Suppressor macrophage treated with lipopolysaccharide for 1 hour (primary cell): ENCODE results near the gene GGA1.

Source experiments
- DNase-seq, 3 donors: peaks; one replicate each; pipeline ENCODE4 v3.0.0-alpha.2; 2020 to 2022

The GGA1 gene

DNA sequence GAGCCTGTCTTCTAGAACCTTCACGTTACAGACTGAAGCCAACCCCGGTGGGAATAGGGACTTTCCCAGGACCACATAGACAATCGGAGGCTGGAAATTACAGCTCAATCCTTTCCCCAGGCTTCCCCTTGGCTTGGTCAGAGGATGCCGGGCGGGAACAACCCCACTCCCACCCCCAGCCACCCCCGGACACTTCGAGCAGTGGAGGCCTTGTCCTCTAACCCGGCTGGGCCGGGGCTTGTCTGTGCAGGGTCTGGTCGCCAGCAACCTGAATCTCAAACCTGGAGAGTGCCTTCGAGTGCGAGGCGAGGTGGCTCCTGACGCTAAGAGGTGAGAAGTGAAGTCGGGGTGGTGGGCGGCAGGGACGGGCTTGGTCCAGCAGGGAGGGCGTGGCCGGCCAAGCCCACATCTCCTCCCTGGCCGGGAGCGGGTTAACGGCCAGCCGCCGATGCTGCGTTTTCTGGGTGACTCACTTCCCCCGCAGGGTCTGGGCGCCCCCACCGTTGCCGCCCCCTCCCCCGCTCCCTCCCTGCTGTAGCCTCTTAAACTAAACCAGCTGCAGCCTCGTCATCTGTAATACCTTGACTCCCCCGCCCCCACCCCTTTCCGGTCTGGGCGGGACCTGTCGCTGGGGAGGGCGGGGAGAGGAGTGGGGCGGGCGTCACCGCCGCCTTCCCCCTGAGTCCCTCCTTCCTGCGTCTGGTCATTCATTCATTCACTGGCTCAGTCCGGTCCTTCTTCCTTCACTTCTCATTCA is 68.3 kb downstream of the GGA1 start:
- DNase-seq: peak; percentile 92 to 97 (median 93)

DNA sequence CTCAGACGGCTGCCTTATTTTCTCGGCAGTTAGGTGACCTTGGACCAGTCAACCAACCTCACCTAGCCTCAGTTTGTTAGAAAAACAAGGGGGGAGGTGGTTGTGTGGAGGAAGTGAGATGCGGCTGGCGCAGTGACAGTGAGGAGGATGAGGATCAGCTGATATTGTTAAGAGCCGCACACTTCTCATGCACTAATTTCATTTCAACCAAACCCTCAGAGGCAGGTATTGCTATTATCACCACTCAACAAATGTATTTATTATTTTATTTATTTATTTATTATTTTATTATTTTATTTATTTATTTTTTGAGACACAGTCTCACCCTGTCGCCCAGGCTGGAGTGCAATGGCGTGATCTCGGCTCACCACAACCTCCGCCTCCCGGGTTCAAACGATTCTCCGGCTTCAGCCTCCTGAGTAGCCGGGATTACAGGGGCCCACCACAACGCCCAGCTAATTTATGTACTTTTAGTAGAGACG is 68.9 kb downstream of the GGA1 start:
- no peak for DNase-seq

DNA sequence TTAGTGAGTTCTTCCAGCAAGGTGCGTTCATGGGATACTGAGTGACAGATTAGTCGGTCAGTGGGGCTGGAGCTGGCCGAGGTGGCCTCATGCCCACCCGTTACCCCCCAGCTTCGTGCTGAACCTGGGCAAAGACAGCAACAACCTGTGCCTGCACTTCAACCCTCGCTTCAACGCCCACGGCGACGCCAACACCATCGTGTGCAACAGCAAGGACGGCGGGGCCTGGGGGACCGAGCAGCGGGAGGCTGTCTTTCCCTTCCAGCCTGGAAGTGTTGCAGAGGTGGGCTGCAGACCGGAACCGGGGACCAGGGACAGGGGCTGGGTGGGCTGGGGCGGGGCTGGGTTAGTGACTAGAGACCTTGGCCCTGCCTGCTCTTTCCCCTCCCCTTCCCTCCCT is 69.7 kb downstream of the GGA1 start:
- no peak for DNase-seq

DNA sequence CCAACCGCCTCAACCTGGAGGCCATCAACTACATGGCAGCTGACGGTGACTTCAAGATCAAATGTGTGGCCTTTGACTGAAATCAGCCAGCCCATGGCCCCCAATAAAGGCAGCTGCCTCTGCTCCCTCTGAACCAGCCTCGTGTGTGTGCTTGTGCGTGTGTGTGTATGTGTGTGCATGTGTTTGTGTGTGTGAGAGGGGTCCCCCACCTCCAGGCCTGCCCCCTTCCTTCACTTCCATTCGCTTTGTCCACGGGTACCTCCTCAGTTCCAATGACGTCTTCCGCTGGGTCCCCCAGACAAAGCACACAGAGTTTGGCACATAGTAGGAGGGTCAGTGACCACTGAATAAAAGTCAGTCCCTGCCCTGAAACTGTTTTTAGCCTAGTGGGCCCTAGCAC is 71.0 kb downstream of the GGA1 start:
- DNase-seq: no peak

DNA sequence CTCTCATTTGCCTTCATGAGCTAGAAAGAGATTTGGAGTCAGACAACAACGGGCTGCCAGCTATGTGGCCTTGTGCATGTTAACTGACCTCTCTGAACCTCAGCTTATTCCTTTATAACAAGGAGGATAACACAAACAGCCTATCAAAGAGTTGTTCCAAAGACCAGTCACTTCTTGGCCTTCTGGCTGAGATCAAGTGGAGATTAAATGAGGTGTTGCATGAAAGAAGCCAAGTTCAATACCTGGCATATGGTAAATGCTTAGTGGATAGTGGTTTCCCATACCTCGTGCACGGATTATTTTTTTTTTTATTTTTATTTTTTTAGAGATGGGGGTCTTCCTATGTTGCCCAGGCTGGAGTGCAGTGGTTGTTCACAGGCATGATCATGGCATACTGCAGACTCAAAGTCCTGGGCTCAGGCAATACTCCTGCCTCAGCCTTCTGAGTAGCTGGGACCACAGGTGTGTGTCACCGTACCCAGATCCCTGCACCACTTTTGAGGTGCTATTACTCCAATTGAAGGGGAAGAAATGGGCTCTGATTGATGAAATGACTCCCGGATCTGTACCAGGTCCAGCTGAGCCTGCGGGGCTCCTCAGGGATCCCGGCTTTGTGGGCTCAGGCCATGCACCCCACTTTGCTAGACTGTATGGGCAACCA is 71.7 kb downstream of the GGA1 start:
- DNase-seq: no peak

DNA sequence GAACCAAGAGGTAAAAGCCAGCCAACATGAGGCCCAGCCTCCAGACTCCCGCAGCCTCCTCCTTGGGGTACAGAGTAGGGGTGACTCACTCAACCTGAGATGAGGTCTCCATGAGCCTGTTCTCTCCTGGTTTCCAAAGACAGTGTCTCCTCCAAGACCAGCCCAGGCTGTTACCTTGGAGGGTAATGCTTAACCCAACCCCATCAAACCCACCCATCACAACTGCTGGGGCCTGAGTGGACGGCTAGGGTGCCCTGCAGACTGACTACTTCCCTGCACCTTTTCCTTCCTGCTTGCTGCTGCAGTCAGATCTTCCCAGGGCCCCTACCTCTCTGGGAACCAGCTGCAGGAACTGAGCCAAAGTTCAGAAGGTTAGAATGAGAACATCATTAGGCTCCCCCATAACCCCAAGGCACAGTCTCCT is 72.4 kb downstream of the GGA1 start:
- no peak for DNase-seq

DNA sequence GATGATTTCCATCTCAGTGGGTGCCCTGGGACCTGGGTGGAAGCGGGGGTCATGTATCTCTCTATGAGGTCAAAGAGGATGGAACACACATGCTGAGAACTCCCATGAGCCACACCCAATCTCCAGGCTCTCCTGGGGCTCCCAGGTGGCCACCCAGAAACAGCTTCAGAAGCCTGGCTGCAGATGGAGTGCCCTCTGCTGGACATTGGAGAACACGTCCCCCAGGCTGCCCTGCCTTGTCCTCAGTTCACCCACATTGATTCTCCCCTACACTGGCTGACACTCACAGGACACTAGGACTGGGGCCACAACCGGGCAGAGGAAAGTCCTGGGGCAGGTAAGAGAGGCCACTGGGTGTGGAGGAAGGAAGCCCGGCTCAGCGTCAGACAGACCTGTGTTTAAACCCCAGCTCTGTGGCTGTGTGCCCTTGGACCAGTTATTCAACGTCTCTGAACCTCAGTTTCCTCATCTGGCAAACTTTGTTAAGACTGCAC is 73.0 kb downstream of the GGA1 start:
- peak; percentile 82 to 86 (median 84) for DNase-seq
